GM12874 (cell line): ENCODE results near the gene SMC1B.

Experiments
- TF ChIP-seq, protein P1 (sequence below): IDR thresholded peaks from 2 replicates; pipeline ENCODE4 v1.5.1; 2011; ENCODE audit warnings: low read depth, mild to moderate bottlenecking, control low read depth, low read length, moderate library complexity; ENCODE audit not compliant: insufficient read depth

The SMC1B gene

DNA sequence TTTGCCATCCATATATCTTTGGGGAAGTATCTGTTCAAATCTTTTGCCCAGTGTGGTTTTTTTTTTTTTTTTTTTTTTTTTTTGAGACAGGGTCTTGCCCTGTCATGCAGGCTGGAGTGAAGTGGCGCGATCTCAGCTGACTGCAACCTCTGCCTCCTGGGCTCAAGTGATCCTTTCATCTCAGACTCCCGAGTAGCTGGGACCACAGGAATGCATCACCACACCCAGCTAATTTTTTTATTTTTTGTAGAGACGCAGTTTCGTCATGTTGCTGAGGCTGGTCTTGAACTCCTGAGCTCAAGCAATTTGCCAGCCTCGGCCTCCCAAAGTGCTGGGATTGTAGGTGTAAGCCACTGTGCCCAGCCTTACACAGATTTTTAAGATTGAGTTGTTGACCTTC, 108.4 kb downstream of the SMC1B start:
- TF ChIP-seq, protein P1, sequence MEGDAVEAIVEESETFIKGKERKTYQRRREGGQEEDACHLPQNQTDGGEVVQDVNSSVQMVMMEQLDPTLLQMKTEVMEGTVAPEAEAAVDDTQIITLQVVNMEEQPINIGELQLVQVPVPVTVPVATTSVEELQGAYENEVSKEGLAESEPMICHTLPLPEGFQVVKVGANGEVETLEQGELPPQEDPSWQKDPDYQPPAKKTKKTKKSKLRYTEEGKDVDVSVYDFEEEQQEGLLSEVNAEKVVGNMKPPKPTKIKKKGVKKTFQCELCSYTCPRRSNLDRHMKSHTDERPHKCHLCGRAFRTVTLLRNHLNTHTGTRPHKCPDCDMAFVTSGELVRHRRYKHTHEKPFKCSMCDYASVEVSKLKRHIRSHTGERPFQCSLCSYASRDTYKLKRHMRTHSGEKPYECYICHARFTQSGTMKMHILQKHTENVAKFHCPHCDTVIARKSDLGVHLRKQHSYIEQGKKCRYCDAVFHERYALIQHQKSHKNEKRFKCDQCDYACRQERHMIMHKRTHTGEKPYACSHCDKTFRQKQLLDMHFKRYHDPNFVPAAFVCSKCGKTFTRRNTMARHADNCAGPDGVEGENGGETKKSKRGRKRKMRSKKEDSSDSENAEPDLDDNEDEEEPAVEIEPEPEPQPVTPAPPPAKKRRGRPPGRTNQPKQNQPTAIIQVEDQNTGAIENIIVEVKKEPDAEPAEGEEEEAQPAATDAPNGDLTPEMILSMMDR = no peak

DNA sequence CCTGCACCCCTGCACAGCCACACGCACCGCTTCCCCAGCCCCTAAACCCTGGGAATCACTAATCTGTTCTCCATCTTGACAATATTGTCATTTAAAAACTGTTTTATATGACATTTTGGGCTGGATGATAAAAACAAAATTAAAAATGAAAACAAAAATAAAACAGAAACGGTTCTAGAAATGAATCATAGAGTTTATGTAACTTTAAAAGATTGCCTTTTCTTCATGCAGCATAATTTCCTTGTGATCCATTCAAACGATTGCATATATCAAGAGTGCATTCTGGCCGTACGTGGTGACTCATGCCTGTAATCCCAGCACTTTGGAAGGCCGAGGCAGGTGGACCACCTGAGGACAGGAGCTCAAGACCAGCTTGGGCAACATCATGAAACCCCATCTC, 110.2 kb downstream of the SMC1B start:
- TF ChIP-seq, protein P1 = no peak

DNA sequence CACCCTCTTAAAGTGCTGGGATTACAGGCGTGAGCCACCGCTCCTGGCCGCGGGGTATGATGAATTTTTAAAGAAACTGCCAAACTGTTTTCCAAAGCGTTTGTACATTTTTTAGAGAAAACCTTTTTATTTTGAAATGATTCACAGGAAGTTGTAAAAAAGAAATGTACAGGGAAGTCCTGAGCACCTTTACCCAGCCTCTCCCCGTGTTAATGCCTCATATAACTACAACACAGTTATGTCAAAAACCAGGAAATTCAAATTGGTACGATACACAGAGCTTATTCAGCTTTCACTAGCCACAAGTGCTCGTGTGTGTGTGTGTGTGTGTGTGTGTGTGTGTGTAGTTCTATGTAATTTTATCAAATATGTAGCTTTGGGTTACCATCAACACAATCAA, 110.6 kb downstream of the SMC1B start:
- TF ChIP-seq, protein P1 = no peak

DNA sequence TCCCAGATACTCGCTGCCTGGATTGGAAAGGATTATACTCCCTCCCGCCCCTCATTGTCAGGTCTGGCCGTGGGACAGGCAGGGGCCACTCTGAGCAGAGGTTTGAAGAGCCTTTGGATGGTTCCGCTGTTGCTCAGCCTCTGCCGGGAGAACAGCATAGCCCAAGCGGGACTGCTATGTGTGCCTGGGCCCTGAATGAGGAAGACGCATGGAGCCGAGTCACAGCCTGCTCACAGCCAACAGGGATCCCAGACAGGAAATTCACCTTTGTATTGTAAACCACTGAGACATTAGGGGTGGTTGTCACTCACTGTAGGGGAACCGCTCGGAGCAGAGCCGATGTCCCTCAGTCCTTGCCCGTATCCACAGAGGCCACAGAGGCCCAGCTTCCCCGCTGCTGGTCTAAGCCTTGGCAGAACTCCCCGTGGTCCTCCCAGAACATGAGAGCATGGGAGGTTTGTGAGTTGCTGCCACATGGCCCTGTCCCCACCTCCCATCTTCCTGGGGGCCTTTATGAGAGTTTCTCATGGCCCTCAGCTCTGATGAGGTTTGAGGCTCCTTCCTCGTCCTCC, 114.4 kb downstream of the SMC1B start:
- TF ChIP-seq, protein P1 = no peak

DNA sequence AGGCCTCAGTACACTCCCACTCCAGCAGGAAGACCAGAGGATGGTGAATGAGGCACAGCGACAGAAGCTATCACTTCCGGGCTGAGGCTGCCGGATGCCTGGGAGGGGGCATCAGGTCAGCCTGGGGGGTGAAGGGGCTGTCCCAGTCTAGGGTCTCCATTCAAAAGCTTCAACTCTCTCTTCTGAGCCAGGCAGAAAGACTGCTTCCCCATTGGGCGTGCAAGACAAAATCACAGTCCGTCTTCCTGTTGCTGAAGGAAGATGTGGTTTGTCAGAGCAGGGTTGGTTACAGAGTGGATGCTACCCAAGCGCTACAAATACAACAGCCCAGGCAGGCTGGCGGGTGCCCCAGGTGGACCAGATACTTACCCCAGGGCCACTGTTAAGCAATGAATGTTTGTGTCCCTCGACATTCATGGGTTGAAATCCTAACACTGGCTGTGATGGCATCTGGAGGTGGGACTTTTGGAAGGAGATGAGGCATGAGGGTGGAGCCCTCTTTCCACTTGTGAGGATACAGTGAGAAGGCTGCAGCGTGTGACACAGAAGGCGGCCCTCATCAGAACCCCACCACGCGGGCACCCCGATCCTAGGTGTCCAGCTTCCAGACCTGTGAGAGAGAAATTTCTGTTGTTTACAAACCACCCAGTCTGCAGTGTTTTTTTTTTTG, 116.6 kb downstream of the SMC1B start:
- TF ChIP-seq, protein P1 = no peak

DNA sequence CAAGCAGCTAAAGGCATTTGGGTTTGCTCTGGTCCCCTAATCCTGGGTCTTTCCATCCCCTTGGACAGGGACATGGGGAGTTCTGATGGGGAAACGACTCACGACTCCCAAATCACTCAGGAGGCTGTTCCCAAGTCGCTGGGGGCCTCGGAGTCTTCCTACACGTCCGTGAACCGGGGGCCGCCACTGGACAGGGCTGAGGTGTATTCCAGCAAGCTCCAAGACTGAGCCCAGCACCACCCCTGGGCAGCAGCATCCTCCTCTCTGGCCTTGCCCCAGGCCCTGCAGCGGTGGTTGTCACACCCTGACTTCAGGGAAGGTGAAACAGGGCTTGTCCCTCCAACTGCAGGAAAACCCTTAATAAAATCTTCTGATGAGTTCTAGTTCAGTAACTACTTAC, 117.9 kb downstream of the SMC1B start:
- TF ChIP-seq, protein P1 = no peak
